NT2/D1 (cell line): ENCODE measurements around the gene DNAJC18.

Experiments
- DNase-seq: peaks from one replicate; pipeline ENCODE4 v3.0.0-alpha.2; 2011; ENCODE audit warnings: low read depth, low spot score
- H3K27me3 ChIP-seq: 2 replicates; pipeline ENCODE4 v1.6.0; 2011; ENCODE audit warnings: mild to moderate bottlenecking; ENCODE audit not compliant: insufficient read length, insufficient read depth
- H3K36me3 ChIP-seq: 2 replicates; pipeline ENCODE4 v1.6.1; 2011; ENCODE audit warnings: mild to moderate bottlenecking, low read length, mixed read lengths; ENCODE audit not compliant: insufficient read depth, insufficient read length
- H3K4me1 ChIP-seq: 2 replicates; pipeline ENCODE4 v1.5.1; 2011; ENCODE audit not compliant: insufficient read depth, insufficient read length
- H3K4me3 ChIP-seq: 2 replicates; pipeline ENCODE4 v1.5.1; 2011; ENCODE audit warnings: low read depth; ENCODE audit not compliant: insufficient read length
- H3K9ac ChIP-seq: 2 replicates; pipeline ENCODE4 v1.6.0; 2011; ENCODE audit warnings: low read depth; ENCODE audit not compliant: insufficient read length
- H3K9me3 ChIP-seq: 2 replicates; pipeline ENCODE4 v1.5.1; 2011; ENCODE audit warnings: mild to moderate bottlenecking, low read length; ENCODE audit not compliant: insufficient read depth
- SUZ12 ChIP-seq: IDR thresholded peaks from 2 replicates; pipeline ENCODE4 v1.6.1; 2011; ENCODE audit not compliant: insufficient read length, insufficient read depth; ENCODE audit errors: extremely low read depth
- YY1 ChIP-seq: IDR thresholded peaks from 2 replicates; pipeline ENCODE4 v1.6.1; 2011; ENCODE audit not compliant: insufficient read length, insufficient read depth
- ZNF274 ChIP-seq: IDR thresholded peaks from 2 replicates; pipeline ENCODE4 v1.6.1; 2011; ENCODE audit warnings: mild to moderate bottlenecking, low read depth, low read length

Gene DNAJC18

DNA sequence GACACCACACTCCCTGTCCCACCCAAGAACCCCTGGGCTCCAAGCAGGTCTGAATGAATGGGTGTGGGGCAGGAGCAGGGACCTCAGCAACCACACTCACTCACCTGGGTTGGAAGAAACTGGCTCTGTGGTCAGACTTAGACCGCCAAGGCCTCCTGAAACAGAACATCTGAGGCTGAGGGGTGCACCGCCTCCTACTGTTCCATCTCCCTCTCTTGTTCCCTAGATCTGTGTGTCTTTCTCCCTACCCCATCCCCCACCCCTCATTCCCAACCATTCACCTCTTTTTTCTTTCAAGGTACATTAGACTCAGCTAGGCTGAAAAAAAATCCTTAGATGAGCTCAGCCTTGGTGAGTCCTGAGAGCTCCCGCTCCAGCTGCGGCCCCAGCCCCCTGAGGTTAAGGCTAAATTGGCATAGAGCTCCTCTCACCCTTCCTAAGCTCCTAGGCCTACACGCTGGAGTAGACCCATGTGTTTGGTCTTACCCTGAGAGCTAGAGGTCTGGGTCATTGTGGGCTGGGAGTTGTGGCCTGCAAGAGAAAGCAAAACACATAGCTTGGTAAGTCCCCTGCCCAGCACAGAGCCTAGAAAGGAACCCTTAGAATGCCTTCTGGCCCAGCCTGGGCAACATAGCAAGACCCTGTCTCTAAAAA, 18.5 kb upstream of the DNAJC18 start:
- H3K4me3 ChIP-seq: no peak overlapping the region
- TF ChIP-seq ZNF274 (no peak), SUZ12 (no peak), YY1 (no peak)
- H3K27me3 ChIP-seq: no peaks in the 10 kb centered on the region
- no peak for DNase-seq
- H3K4me1 ChIP-seq: peaks cover 15% of the 10 kb centered on the region
- no peak overlapping the region for H3K9ac ChIP-seq
- H3K9me3 ChIP-seq: no peaks in the 10 kb centered on the region
- H3K36me3 ChIP-seq: peaks cover 9% of the 10 kb centered on the region

- no peak overlapping the region for H3K9ac ChIP-seq
- peaks cover 15% of the 10 kb centered on the region for H3K4me1 ChIP-seq
Measured at GRCh38 chr5:139457241-139457640, 17.9 kb upstream of the DNAJC18 start.

DNA sequence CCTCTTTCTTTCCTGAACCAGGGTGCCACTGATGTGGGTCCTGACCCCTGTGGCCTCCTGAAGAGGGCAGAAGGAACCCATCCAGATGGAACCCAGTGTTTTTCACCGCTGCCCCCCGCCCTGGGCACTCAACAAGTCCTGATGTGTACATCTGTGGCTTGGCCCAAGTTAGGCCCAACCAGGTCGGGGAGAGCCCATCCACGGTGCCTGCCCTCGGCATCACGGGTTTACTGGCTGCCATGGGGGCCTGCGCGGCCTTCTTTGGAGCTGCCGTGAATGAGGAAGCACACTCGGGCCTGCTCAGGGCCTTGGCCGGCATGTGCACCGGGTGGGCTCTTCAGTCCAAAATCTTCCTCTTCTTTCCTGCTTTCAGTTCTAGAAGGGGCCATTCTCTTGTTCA, 17.5 kb upstream of the DNAJC18 start:
- Histone ChIP-seq H3K9ac (no peak overlapping the region), H3K4me3 (no peak overlapping the region), H3K27me3 (no peaks in the 10 kb centered on the region), H3K36me3 (peaks cover 16% of the 10 kb centered on the region), H3K4me1 (peaks cover 12% of the 10 kb centered on the region), H3K9me3 (no peaks in the 10 kb centered on the region)
- no peak for TF ChIP-seq ZNF274
- TF ChIP-seq SUZ12: no peak
- no peak for TF ChIP-seq YY1
- no peak for DNase-seq

More at GRCh38 chr5:139457241-139457640, 17.9 kb upstream of the DNAJC18 start:
- Histone ChIP-seq H3K9me3 (no peaks in the 10 kb centered on the region), H3K4me3 (no peak overlapping the region), H3K27me3 (no peaks in the 10 kb centered on the region), H3K36me3 (peaks cover 11% of the 10 kb centered on the region)
- TF ChIP-seq SUZ12 (no peak), YY1 (no peak)
- no peak for DNase-seq

- peaks cover 24% of the 10 kb centered on the region for H3K36me3 ChIP-seq
- TF ChIP-seq YY1 (no peak), SUZ12 (no peak), ZNF274 (no peak)
- no peak for DNase-seq
- no peaks in the 10 kb centered on the region for H3K9me3 ChIP-seq
- no peak overlapping the region for H3K4me3 ChIP-seq
- no peak overlapping the region for H3K9ac ChIP-seq
- peaks cover 12% of the 10 kb centered on the region for H3K4me1 ChIP-seq
- no peaks in the 10 kb centered on the region for H3K27me3 ChIP-seq
Measured at GRCh38 chr5:139454568-139455290, 15.4 kb upstream of the DNAJC18 start.

DNA sequence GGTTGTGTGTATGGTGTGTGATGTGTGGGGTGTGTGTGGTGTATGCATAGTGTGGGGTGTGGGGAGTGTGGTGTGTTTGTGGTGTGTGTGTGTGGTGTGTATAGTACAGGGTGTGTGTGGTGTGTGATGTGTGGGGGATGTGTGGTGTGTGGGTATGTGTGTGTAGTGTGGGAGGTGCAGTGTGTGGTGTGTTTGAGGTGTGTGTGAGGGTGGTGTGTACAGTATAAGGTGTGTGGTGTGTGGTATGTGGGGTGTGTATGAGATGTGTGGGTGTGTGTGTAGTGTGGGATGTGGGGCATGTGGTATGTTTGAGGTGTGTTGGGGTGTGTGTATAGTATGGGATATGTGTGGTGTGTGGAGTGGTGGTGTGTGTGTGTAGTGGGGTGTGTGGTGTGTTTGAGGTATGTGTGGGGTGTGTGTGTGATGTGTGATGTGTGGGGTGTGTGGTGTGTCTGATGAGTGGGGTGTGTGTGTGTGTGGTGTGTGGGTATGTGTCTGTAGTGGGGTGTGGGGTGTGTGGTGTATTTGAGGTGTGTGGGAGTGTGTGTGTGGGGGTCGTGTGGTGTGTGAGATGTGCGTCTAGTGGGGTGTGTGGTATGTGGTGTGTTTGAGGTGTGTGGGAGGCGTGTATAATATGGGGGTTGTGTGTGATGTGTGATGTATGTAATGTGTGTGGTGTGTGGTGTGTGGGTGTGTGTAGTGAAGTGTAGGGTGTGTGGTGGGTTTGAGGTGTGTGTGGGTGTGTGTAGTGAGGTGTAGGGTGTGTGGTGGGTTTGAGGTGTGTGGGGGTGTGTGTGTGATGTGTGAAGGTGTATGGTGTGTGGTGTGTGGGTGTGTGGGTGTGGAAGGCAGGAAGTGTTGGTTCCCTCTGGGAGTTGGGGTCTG, 14.6 kb upstream of the DNAJC18 start:
- Histone ChIP-seq H3K27me3 (no peaks in the 10 kb centered on the region), H3K9ac (no peak overlapping the region), H3K9me3 (no peaks in the 10 kb centered on the region), H3K36me3 (peaks cover 24% of the 10 kb centered on the region), H3K4me1 (peaks cover 6% of the 10 kb centered on the region), H3K4me3 (no peak overlapping the region)
- DNase-seq: no peak
- TF ChIP-seq SUZ12 (no peak), YY1 (no peak), ZNF274 (no peak)

DNA sequence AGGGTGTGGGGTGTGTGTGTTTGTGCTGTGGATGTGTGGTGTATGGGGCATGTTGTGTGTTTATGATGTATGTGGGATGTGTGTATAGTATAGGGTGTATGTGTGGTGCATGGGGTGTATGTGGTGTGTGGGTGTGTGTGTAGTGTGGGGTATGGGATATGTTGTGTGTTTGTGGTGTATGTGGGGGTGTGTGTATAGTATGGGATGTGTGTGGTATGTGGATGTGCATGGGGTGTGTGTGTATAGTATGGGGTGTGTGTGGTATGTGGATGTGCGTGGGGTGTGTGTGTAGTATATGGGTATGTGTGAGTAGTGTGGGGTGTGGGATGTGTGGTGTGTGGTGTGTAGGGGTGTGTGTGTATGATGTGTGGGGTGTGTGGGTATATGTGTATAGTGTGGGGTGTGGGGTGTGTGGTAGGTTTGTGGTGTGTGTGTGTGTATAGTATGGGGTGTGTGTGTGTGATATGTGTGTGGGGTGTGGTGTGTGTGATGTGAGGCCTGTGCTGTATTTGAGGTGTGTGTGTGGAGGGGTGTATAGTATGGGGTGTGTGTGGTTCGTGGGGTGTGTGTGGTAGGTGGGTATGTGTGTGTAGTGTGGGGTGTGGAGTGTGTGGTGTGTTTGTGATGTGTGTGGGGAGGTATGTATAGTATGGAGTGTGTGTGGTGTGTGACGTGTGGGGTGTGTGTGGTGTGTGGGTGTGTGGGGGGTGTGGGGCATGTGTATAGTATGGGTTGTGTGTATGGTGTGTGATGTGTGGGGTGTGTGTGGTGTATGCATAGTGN, 12.7 kb upstream of the DNAJC18 start:
- TF ChIP-seq ZNF274 (no peak), YY1 (no peak), SUZ12 (no peak)

More for the DNA sequence above, 12.7 kb upstream of the DNAJC18 start:
- DNase-seq: no peak
- Histone ChIP-seq H3K9ac (no peak overlapping the region), H3K36me3 (peaks cover 24% of the 10 kb centered on the region), H3K4me3 (no peak overlapping the region), H3K9me3 (no peaks in the 10 kb centered on the region), H3K27me3 (no peaks in the 10 kb centered on the region), H3K4me1 (no peaks in the 10 kb centered on the region)
